ENCODE measurements around the gene MPZL3.

MPZL3 gene

GRCh38 chr11:118231461-118231860 is 20.7 kb downstream of the MPZL3 start:
- DNase-seq: no peak

GRCh38 chr11:118230088-118230487 is 22.1 kb downstream of the MPZL3 start:
- no peak for DNase-seq

- DNase-seq: no peak
These were observed 22.8 kb downstream of the MPZL3 start for GRCh38 chr11:118229274-118229847.

- no peak for DNase-seq
These were observed 24.0 kb downstream of the MPZL3 start for GRCh38 chr11:118227865-118228785.

- no peak for DNase-seq
These were observed 25.4 kb downstream of the MPZL3 start for GRCh38 chr11:118226781-118227180.

- no peak for DNase-seq
These were observed 25.9 kb downstream of the MPZL3 start for GRCh38 chr11:118226296-118226695.

GRCh38 chr11:118224511-118225188 is 27.5 kb downstream of the MPZL3 start, which contains the start of gene JAML:
TSS of gene JAML (minus strand) at chr11:118225011. CDS start at chr11:118214866, 10,145 bp downstream.
- DNase-seq: no peak

- no peak for DNase-seq
These were observed 28.2 kb downstream of the MPZL3 start for GRCh38 chr11:118223992-118224391.

- no peak for DNase-seq
These were observed 28.6 kb downstream of the MPZL3 start for GRCh38 chr11:118223570-118223969.

- DNase-seq: no peak
These were observed 29.7 kb downstream of the MPZL3 start for GRCh38 chr11:118222437-118222836.

GRCh38 chr11:118221419-118221818 is 30.7 kb downstream of the MPZL3 start:
- DNase-seq: no peak

GRCh38 chr11:118219732-118220131 is 32.4 kb downstream of the MPZL3 start:
- DNase-seq: no peak

- DNase-seq: no peak
These were observed 32.9 kb downstream of the MPZL3 start for GRCh38 chr11:118219244-118219643.

GRCh38 chr11:118217575-118217974 is 34.6 kb downstream of the MPZL3 start:
- no peak for DNase-seq

GRCh38 chr11:118216621-118217481 is 35.3 kb downstream of the MPZL3 start:
- DNase-seq: no peak

- DNase-seq: no peak
These were observed 36.4 kb downstream of the MPZL3 start for GRCh38 chr11:118215765-118216164.

GRCh38 chr11:118215262-118215661 is 36.9 kb downstream of the MPZL3 start:
- DNase-seq: no peak

GRCh38 chr11:118214210-118214914 is 37.8 kb downstream of the MPZL3 start:
- DNase-seq: no peak

- DNase-seq: no peak
These were observed 38.4 kb downstream of the MPZL3 start for GRCh38 chr11:118213781-118214180.

GRCh38 chr11:118213201-118213600 is 39.0 kb downstream of the MPZL3 start:
- DNase-seq: no peak

GRCh38 chr11:118212781-118213191 is 39.4 kb downstream of the MPZL3 start:
- no peak for DNase-seq

- no peak for DNase-seq
These were observed 39.9 kb downstream of the MPZL3 start for GRCh38 chr11:118212131-118212725.

Data from COR-L47 (cell line).